ENCODE results near the gene TENT4A. TPM values are rescaled to one million over a fixed set of nuclear protein-coding genes. Genes with fewer than 3 reads are reported as not detected.
A peak's percentile ranks its signal among the peaks of the same experiment; 100 is the strongest.

TENT4A gene
- total and polyA plus RNA-seq, 2 of the 13 experiments (the other 11 are each of a cell fraction or from before 2014, with no cell fraction given): 6.3 to 13.3 TPM

GRCh38 chr5:6712577-6713273 is 507 bp upstream of the TENT4A start (continued):
- TF ChIP-seq SRF (IDR thresholded peaks at IDR 0.05; ENCODE audit: low read depth, low read length) (no peak), GATAD2A (CRISPR knock-in tag; IDR thresholded peaks at IDR 0.05) (no peak), GFI1 (CRISPR knock-in tag; IDR thresholded peaks at IDR 0.05; ENCODE audit: borderline replicate concordance) (no peak; the same call in 1 of the 2 replicates), SPEN (CRISPR knock-in tag; IDR thresholded peaks at IDR 0.05; ENCODE audit: low read depth) (peak; percentile 86), KDM5B (CRISPR knock-in tag; IDR thresholded peaks at IDR 0.05; ENCODE audit: borderline replicate concordance) (peak; percentile 99), TAF1 (CRISPR knock-in tag; IDR thresholded peaks at IDR 0.05) (peak; percentile 64), ZFYVE20 (CRISPR knock-in tag; IDR thresholded peaks at IDR 0.05; ENCODE audit: borderline replicate concordance, low read depth) (no peak), ZNF331 (CRISPR knock-in tag; IDR thresholded peaks at IDR 0.05) (no peak), SALL1 (CRISPR knock-in tag; IDR thresholded peaks at IDR 0.05) (peak; percentile 86), EEA1 (CRISPR knock-in tag; IDR thresholded peaks at IDR 0.05; ENCODE audit: borderline replicate concordance) (peak; percentile 90; the same call in 1 of the 2 replicates), ZNF33A (CRISPR knock-in tag; IDR thresholded peaks at IDR 0.05; ENCODE audit: borderline replicate concordance) (0 out of 2 replicates have a peak, but pooled peaks have one; percentile 67), ZNF350 (CRISPR knock-in tag; IDR thresholded peaks at IDR 0.05; ENCODE audit: borderline replicate concordance, low read depth) (peak; percentile 55; the same call in 1 of the 2 replicates), NR2F2 (IDR thresholded peaks at IDR 0.05; ENCODE audit: borderline replicate concordance, low read depth) (no peak), BHLHE40 (IDR thresholded peaks at IDR 0.05; ENCODE audit: low read length) (peak; percentile 55), ZNF709 (CRISPR knock-in tag; IDR thresholded peaks at IDR 0.05) (peak; percentile 98), ZNF546 (CRISPR knock-in tag; conservative IDR thresholded peaks at IDR 0.05) (peak; percentile 97)
- TF ChIP-seq, protein P1, sequence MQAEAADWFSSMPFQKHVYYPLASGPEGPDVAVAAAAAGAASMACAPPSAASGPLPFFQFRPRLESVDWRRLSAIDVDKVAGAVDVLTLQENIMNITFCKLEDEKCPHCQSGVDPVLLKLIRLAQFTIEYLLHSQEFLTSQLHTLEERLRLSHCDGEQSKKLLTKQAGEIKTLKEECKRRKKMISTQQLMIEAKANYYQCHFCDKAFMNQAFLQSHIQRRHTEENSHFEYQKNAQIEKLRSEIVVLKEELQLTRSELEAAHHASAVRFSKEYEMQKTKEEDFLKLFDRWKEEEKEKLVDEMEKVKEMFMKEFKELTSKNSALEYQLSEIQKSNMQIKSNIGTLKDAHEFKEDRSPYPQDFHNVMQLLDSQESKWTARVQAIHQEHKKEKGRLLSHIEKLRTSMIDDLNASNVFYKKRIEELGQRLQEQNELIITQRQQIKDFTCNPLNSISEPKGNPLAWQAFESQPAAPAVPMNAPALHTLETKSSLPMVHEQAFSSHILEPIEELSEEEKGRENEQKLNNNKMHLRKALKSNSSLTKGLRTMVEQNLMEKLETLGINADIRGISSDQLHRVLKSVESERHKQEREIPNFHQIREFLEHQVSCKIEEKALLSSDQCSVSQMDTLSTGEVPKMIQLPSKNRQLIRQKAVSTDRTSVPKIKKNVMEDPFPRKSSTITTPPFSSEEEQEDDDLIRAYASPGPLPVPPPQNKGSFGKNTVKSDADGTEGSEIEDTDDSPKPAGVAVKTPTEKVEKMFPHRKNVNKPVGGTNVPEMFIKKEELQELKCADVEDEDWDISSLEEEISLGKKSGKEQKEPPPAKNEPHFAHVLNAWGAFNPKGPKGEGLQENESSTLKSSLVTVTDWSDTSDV (CRISPR knock-in tag; IDR thresholded peaks at IDR 0.05): peak; percentile 70; the same call in 1 of the 2 replicates
- TF ChIP-seq, protein P2, sequence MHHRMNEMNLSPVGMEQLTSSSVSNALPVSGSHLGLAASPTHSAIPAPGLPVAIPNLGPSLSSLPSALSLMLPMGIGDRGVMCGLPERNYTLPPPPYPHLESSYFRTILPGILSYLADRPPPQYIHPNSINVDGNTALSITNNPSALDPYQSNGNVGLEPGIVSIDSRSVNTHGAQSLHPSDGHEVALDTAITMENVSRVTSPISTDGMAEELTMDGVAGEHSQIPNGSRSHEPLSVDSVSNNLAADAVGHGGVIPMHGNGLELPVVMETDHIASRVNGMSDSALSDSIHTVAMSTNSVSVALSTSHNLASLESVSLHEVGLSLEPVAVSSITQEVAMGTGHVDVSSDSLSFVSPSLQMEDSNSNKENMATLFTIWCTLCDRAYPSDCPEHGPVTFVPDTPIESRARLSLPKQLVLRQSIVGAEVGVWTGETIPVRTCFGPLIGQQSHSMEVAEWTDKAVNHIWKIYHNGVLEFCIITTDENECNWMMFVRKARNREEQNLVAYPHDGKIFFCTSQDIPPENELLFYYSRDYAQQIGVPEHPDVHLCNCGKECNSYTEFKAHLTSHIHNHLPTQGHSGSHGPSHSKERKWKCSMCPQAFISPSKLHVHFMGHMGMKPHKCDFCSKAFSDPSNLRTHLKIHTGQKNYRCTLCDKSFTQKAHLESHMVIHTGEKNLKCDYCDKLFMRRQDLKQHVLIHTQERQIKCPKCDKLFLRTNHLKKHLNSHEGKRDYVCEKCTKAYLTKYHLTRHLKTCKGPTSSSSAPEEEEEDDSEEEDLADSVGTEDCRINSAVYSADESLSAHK (CRISPR knock-in tag; IDR thresholded peaks at IDR 0.05; ENCODE audit: borderline replicate concordance): no peak
- TF ChIP-seq, protein P3, sequence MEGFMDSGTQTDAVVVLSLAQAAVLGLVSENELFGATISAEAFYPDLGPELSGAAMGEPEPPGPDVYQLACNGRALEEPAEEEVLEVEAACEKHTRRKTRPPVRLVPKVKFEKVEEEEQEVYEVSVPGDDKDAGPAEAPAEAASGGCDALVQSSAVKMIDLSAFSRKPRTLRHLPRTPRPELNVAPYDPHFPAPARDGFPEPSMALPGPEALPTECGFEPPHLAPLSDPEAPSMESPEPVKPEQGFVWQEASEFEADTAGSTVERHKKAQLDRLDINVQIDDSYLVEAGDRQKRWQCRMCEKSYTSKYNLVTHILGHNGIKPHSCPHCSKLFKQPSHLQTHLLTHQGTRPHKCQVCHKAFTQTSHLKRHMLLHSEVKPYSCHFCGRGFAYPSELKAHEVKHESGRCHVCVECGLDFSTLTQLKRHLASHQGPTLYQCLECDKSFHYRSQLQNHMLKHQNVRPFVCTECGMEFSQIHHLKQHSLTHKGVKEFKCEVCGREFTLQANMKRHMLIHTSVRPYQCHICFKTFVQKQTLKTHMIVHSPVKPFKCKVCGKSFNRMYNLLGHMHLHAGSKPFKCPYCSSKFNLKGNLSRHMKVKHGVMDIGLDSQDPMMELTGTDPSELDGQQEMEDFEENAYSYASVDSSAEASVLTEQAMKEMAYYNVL (CRISPR knock-in tag; IDR thresholded peaks at IDR 0.05; ENCODE audit: borderline replicate concordance): no peak

Measured in HepG2 (cell line).